ENCODE results near the gene FAM53A.
"Not testable (repeated sequence)": the region's sequence is repeated elsewhere in the genome, so short reads cannot be mapped to it uniquely, and the experiment has no call there.

Gene FAM53A

DNA sequence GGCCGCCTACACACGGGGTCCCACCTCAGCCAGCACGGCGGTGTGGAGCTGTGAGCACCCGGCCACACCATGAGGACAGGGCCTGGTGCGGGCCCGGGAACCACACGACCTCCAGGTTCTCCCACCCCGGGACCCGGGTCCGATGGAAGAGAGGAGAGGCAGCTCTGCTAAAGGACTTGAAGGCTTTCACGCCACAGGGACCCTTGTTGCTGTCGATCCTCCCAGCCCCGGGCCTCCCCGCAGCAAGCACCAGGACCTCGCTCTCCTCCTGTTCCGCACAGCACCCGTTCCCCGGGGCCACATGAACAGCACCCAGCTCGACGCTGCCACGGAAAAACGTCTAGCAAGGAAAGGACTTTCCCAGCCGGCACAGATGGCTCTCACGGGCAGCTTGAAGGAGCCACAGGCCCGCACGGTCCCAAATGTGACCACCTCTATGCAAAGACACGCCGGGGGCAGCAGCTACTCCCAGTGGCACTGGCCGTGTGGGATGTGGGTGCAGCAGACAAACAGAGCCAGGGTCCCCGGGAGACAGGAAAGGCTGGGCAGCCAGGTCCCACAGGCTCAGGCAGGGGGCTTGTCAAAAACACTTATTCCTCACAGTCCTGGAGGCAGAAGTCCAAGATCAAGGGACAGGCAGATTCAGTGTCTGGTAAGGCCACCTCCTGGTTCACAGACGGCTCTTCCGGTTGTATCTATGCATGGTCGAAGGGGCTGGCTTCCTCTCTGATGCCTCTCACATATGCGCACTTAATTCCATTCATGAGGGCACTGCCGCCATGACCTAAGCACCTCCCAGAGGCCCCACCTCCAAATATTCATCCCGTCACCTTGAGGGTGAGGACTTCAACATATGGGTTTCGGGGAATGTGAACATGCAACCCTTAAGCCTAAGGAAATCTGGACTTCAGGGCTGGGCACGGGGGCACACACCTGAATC lies 24.7 kb downstream of the FAM53A start:
- no peak for DNase-seq (ENCODE audit: low read depth in 2 of 2)

DNA sequence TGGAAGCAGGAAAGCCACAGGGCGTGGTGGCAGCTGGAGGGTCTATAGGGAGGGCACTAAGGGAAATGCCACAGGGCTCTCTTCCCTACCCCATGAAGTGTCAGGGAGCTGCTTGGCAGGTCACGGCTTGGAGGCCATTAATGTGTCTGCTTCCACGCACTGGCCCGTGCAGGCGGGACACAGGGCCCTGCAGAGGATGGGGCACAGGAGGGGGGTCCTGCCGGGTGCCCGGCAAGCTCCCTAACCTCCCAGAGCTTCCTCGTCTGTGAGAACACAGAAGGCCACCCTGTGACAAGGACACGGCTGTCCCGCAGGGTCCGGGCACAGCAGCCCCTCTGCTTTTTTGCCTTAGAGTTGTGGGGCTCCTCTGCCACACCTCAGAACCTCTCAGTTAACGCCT lies 25.5 kb downstream of the FAM53A start:
- no peak for DNase-seq (ENCODE audit: low read depth in 2 of 2)

DNA sequence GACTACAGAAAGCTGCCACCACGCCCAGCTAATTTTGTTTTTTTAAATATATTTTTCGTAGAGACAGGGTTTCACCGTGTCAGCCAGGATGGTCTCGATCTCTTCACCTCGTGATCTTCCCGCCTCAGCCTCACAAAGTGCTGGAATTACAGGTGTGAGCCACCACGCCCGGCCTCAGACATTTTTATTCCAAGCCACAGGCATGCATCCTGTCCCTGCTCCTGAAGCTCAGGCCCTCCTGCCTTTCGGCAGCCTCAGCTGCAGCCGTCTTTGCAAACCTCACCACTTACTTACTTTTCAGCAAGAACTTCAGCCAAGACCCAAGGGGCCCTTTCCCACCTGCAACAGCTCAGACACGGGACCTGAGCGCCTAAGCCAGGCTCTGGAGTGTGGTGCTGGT lies 26.0 kb downstream of the FAM53A start:
- DNase-seq (ENCODE audit: low read depth in 2 of 2): no peak

GRCh38 chr4:1656986-1657385 lies 27.1 kb downstream of the FAM53A start:
- no peak for DNase-seq (ENCODE audit: low read depth in 2 of 2)

- DNase-seq (ENCODE audit: low read depth in 2 of 2): no peak
Measured at GRCh38 chr4:1656132-1656531, 28.0 kb downstream of the FAM53A start.

GRCh38 chr4:1655676-1656075 lies 28.4 kb downstream of the FAM53A start:
- DNase-seq (ENCODE audit: low read depth in 2 of 2): no peak

GRCh38 chr4:1655081-1655480 lies 29.0 kb downstream of the FAM53A start:
- no peak for DNase-seq (ENCODE audit: low read depth in 2 of 2)

DNA sequence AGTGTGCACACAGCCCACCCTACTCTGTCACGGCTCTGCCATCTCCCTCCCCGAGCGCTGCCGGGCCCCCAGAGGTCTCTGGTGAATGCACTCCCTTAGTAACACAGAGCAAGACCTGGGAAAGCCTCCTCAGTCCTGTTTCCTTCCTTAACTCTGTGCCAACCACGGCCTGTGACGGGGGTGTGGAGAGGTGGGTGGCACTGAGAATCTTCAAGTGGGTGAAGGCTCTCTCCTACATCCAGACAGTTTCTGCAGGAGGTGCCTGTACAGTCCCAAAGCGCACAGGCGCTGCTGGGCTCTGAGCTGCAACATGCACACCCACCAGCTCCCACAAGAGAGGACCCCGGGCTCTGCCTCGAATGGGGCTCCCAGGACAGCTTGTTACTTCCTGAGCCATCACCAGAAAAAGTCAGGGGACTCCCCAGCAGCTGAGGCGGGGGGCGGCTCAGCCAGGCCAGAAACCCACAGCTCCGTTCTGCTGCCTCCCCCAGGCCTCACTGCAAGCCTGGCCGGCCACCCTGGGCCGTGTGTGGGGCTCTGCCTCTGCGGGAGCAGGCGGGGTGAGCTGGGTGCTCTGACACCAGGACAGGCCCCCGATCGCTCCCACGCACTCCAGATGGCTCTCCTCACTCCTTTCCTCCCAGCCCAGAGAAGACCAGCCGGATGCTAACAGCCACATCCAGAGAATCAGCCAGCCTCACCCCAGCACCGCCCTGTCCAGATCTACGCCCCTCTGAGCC lies 29.7 kb downstream of the FAM53A start:
- no peak for DNase-seq (ENCODE audit: low read depth in 2 of 2)

- DNase-seq (ENCODE audit: low read depth in 2 of 2): no peak
Measured at GRCh38 chr4:1653776-1654175, 30.3 kb downstream of the FAM53A start.

DNA sequence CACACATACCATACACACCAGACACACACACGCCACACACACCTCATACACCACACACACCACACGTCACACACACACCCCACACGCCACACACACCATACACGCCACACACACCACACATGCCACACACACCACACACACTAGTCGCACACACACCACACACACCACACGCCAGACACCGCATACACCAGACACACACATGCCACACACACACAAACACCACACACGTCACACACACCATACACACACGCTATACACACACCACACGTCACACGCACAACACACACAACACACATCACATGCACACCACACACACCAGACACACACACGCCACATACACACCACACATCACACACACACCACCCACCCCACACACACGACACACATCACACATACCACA lies 32.0 kb downstream of the FAM53A start:
- DNase-seq (ENCODE audit: low read depth in 2 of 2): no peak

- no peak for DNase-seq (ENCODE audit: low read depth in 2 of 2)
Measured at GRCh38 chr4:1651609-1652008, 32.5 kb downstream of the FAM53A start.

DNA sequence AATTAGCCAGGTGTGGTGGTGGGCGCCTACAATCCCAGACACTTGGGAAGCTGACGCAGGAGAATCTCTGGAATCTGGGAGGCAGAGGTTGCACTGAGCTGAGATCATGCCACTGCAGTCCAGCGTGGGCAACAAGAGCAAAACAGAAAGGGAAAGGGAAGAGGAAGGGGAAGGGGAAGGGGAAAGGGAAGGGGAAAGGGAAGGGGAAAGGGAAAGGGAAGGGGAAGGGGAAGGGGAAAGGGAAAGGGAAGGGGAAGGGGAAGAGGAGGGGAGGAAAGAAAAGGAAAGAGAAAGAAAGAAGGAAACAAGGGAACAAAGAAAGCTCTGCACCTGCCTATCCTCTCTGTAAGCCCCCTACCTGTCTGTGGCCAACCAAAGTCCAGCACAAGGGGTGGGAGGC lies 35.2 kb downstream of the FAM53A start:
- DNase-seq (ENCODE audit: low read depth in 2 of 2): no peak

DNA sequence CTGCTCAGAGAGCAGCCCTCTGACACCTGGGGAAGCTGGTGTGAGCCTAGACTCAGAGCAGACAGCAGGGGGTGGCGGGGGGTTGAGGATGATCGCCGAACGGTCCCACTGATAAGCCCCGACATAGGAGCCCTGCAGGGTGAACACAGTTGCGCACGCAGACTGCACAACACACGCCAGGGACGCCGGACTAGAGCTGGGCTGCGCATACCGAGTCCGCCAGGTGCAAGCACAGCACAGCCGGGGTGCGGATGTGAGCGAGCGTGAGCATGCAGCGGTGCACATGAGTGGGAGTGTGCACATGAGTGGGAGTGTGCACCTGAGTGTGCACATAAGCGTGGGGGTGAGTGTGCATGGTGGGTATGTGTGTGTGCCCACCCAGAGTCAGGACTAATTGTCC lies 36.7 kb downstream of the FAM53A start:
- no peak for DNase-seq (ENCODE audit: low read depth in 2 of 2)

GRCh38 chr4:1646690-1647089 lies 37.4 kb downstream of the FAM53A start:
- DNase-seq (ENCODE audit: low read depth in 2 of 2): no peak

DNA sequence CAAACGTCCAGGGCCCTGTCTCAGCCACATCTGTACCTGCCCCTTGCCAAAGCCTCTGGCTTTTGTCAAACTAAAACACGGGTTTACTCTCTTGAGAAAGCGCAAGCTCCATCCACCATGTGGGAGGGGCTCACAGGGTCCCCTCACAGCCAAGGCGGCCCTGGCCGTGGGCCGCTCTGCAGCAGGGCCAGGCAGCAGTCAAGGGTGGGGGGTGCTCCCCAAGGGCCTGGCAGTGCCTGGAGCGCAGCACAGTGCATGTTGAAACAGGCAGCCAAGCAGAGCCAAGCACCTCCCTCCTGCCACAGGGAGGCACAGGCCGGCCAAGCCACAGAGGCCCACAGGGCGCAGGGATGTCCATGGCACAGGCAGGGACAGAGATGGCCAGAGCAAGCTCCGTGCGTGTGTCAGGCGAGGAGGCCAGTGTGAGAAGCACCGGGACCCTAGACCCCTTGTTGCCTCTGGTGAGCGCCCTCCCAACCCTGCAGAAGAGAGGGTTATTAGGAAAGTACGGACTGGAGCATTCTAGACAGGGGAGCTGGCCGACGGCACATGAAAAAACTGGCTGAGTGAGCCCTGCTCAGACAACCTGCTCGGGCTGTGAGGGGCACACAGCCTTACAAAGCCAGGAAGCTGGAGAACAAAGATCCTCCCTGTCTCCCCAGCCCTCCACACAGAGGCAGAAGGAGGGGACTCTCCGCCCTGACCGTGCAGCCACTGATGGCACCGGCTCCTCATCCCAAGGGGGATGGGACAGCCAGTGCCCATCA lies 39.0 kb downstream of the FAM53A start:
- DNase-seq (ENCODE audit: low read depth in 2 of 2): no peak

DNA sequence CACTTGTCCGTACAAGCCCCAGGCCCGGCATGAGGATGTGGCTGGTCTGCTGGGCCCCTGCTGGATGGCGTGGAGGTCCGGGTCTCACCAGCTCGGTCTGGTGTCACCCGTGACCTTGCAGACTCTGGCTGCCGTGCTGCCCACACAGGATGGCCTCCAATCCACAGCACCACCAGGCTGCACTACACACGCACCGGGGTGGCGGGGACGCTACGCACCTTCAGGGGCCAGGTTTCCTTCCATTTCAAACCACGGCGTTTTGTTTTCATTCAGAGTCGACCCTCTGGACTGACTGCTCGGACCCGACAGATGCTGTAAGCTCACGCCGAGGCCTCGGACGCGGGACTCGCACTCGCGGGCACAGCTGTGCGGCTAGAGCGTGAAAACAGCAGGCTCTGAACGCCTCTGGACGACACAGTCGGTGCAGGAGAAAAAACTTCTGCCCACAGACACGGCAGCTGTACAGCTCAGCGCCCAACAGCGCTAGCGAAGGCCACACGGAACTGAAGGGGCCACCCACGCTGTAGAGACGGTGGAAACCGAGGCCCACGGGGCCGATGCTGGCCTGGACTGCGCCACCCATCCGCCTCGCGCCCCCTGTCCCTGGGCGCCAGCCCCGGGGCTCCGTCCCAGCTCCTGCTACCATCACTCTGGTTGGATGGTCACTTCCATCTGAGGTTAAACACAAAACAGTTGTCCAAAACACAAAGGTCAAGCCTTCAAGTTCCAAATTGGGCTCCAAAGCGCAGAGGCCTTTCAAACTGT lies 40.0 kb downstream of the FAM53A start:
- no peak for DNase-seq (ENCODE audit: low read depth in 2 of 2)

DNA sequence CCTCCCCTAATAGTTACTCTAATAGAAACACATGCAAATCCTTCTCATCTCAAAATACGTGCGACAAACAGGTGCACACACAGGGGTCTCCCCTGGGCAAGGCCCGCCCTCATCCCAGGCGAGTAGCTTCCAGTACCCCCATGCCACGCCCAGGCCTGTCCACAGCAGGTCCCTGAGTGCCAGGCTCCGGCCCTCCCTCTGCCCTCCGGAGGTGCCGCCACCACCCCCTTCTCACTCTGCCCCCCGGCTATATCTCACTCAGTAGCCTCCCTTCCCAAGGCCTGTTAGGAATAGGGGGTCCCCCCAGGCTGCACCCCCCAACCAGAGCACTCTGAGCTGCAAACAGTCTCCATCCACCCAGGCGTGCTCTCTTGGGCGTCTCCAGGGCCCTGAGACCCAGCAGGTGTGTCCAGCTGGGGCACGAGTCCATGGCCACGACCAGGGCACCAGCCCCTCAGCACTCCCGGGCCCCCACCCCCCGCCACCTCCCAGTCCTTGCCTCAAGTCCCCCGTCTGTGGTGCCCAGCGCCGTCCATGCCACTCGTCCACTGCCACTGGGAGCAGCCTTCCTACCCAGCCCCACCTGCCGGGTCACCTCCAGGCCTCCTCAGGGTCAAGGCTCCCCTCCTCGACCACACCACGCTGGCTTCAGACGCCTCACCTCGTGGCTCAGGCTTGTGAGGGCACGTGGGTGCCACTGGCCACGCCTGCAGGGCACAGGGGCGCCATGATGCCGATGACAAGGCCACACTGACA lies 41.7 kb downstream of the FAM53A start:
- no peak for DNase-seq (ENCODE audit: low read depth in 2 of 2)

DNA sequence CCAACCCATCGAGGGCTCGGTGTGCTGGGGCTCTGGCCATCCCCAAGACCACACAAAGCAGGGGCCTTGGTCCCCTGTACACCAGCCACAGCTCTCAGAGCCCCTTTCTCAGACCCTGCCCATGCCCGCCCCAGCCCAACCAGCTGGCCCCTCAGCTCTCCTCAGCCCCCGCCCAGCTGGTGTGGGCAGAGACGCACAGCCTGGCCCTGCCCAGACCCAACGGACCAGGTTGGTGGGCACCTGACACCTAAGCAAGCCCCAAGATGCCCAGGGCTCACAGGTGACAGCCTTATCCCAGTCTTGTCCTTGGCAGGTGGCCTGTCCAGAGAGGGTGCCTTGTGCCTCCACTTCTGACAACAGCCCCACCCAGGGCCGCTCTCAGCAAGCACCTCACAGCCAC lies 42.4 kb downstream of the FAM53A start:
- no peak for DNase-seq (ENCODE audit: low read depth in 2 of 2)

GRCh38 chr4:1640716-1641503 lies 43.2 kb downstream of the FAM53A start:
- DNase-seq (ENCODE audit: low read depth in 2 of 2): not testable (repeated sequence)

DNA sequence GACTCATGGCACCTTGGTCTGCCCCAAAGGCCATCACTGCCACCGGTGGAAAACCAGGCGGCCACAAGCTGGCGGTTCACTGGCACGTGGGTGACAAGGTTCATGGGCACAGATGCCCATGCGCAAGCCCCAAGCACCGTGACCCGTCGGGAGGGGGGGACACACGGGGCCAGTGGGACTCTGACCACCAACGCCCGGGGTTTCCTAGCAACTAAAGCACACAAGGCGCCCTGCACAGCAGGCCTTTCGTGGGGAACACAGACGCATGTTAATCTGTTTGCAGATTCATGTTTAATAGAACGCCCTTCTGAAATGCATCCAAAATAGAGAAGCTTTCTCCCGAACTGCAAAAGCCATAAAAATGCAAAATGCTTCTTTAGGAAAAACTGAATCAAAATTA lies 43.9 kb downstream of the FAM53A start:
- no peak for DNase-seq (ENCODE audit: low read depth in 2 of 2)

Measured in stimulated activated CD4-positive, alpha-beta T cell treated with anti-CD3 and anti-CD28 coated beads, Interleukin-1b, Interleukin-23, amount 100 ng/mL, for 1 hour (primary cell).